Fibroblast of villous mesenchyme (primary cell): ENCODE results near the gene ZNF549. TPM values are rescaled to one million over a fixed set of nuclear protein-coding genes. Genes with fewer than 3 reads are reported as not detected.

Experiments
- DNase-seq: peaks from one replicate; pipeline ENCODE4 v3.0.0-alpha.2; 2010; ENCODE audit warnings: low read depth
- H3K4me3 ChIP-seq: 2 replicates; pipeline ENCODE4 v1.5.1; 2011; ENCODE audit warnings: low read depth, mild to moderate bottlenecking, low read length
- CTCF ChIP-seq: IDR thresholded peaks from 2 replicates; pipeline ENCODE4 v1.5.1; 2012; ENCODE audit warnings: low read depth, mild to moderate bottlenecking, low read length; ENCODE audit not compliant: insufficient read depth
- total RNA-seq: library from RNA; depleted of rRNA; stranded (reverse); fragments of >200 nt; gene quantifications from 2 replicates; pipeline ENCODE4 v1.2.3, GENCODE V29; 2012

Gene ZNF549
- total RNA-seq, 1 donor, result 6.5 TPM

- DNase-seq, result peak; percentile 30
- H3K4me3 ChIP-seq, result peak overlapping the region; percentile 96
- TF ChIP-seq CTCF, result peak; percentile 23
These were observed 31.4 kb downstream of the ZNF549 start for GRCh38 chr19:57558525-57558924.

DNA sequence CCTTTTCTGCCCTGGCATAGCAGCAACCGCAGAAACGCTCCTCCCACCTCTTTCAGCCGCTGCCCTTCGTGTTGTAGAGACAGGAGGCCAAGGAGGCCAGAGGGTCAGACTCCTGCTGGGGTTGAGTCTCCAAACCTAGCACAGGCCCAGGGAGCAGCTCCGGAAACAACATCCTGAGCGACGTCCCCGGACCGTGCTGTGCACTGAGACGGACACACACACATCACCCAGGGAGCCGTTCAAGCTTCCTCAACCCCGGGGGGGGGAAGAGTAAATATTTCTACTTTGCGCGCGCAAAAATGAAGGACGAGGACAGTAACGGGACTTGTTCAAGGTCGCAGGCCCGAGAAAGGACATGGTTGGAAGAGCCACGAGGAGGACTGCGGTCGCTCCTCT lies 31.9 kb downstream of the ZNF549 start:
- peak; percentile 20 for DNase-seq

GRCh38 chr19:57559404-57560025 lies 32.4 kb downstream of the ZNF549 start, which contains the start of gene ZNF550:
Gene ZNF550 (minus strand): TSS chr19:57559863. CDS start chr19:57559682, 181 bp downstream.
- H3K4me3 ChIP-seq, result peak within 1 kb of the TSS; percentile 96
- TF ChIP-seq CTCF, result no peak
- DNase-seq, result peak; percentile 88

More for the DNA sequence above, 31.9 kb downstream of the ZNF549 start:
- TF ChIP-seq CTCF, result no peak
- H3K4me3 ChIP-seq, result peak overlapping the region; percentile 96

DNA sequence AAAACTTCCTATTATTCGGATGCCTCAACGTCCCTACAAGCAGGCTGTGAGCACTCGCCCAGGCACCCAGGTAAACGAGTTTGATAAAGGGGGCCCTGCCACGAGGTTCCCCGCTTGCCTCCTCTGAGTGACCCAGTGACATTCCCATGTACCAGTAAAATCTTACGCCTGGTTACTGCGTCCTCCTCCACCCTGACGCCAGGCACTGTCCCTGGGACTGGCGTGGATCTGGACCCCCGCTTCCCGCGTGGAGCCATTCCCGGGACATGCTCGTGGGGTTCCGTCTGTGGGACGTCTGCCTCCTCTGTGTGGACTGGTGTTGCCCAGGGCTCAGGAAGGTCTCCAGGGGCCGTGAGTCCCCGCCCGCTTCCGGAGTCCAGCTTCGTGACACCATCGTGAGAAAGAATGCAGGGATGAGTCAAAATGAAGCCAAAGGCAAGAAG lies 32.9 kb downstream of the ZNF549 start:
- no peak for TF ChIP-seq CTCF
- peak; percentile 82 for DNase-seq
- peak overlapping the region; percentile 96 for H3K4me3 ChIP-seq

DNA sequence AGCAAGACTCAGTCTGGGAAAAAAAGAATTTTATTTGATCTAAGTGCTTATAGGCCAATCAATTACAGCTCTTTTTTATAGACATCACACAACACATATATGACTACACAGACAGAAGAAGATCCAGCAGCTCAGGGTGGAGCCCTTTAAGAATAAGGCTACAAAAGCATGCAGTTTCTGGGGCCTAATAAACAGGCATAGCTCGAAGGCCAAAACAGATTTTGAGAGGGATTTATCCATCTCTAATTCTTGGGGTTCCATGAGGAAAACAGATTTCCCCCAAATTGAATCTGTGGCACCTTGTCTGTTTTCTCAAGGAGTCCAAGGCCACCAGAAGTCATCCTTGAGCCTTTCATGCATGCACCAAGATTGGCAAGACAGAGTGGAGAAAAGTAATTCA lies 36.4 kb downstream of the ZNF549 start:
- no peak overlapping the region for H3K4me3 ChIP-seq
- TF ChIP-seq CTCF, result no peak
- DNase-seq, result no peak

DNA sequence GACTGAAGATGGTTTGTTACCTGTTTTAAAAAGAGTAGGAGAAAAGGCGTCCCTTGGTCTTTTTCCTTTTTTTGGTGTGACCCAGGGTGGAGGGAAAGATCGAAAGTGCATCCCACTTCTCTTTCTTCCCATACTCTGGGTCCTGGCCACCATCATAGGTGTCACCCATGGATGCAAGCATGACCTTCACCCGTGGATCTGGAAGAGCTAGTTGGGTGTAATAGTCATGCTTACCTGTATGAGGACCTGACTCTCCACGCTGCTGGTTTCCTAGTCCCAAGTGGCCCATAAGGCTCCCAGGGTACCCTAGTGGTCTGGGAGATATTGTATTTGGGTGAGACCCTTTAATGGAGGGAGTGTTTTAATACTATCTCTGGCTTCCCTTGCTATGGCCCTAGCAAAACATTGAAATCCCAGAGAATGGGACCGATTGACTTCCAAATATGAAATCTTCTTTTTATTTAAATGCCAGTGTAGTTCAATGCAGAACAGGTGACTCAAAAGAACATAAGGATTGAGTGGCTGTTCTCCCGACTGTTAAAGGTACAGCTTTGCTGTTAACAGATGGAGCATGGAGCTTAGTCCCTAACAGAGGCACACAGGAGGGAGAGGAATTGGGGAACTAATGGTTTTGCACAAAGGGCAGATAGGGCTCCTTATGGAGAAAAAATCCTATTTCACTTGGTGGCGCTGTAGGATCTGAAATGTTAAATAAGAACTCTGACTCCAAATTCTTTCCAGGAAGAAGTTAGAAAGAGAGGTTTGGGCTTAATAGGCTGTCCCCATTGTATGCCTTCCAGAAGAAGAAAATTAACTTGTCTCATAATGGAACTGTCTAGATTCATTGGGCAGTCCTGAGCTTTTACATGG lies 39.5 kb downstream of the ZNF549 start:
- DNase-seq, result peak; percentile 48
- H3K4me3 ChIP-seq, result no peak overlapping the region
- TF ChIP-seq CTCF, result no peak
